Dermis blood vessel endothelial cell (primary cell): ENCODE results near the gene RAP1GAP. TPM values are rescaled to one million over a fixed set of nuclear protein-coding genes. Genes with fewer than 3 reads are reported as not detected.

ENCODE experiments used
- DNase-seq: peaks from one replicate; pipeline ENCODE4 v3.0.0; 2010
- total RNA-seq: library from RNA; depleted of rRNA; stranded (reverse); fragments of >200 nt; gene quantifications from 2 replicates; pipeline ENCODE4 v1.2.3, GENCODE V29; 2014

The RAP1GAP gene
- total RNA-seq, 1 donor from 2014 or later: under 0.01 TPM

GRCh38 chr1:21607549-21608529 lies 61.3 kb downstream of the RAP1GAP start:
- peak; percentile 78 for DNase-seq

GRCh38 chr1:21605964-21606705 lies 63.0 kb downstream of the RAP1GAP start:
- DNase-seq: no peak

GRCh38 chr1:21605012-21605715 lies 64.0 kb downstream of the RAP1GAP start:
- no peak for DNase-seq

- no peak for DNase-seq
These were observed 64.8 kb downstream of the RAP1GAP start for GRCh38 chr1:21604208-21604957.

GRCh38 chr1:21603177-21604138 lies 65.7 kb downstream of the RAP1GAP start:
- DNase-seq: no peak

GRCh38 chr1:21601278-21602048 lies 67.7 kb downstream of the RAP1GAP start:
- no peak for DNase-seq

GRCh38 chr1:21599402-21599801 lies 69.8 kb downstream of the RAP1GAP start:
- no peak for DNase-seq

GRCh38 chr1:21598904-21599303 lies 70.3 kb downstream of the RAP1GAP start:
- DNase-seq: no peak

GRCh38 chr1:21598417-21598816 lies 70.7 kb downstream of the RAP1GAP start:
- DNase-seq: no peak

- no peak for DNase-seq
These were observed 71.4 kb downstream of the RAP1GAP start for GRCh38 chr1:21597753-21598152.

- no peak for DNase-seq
These were observed 72.5 kb downstream of the RAP1GAP start for GRCh38 chr1:21596628-21597027.

- DNase-seq: no peak
These were observed 73.0 kb downstream of the RAP1GAP start for GRCh38 chr1:21596174-21596573.

GRCh38 chr1:21594935-21595897 lies 73.9 kb downstream of the RAP1GAP start:
- peak; percentile 72 for DNase-seq

- no peak for DNase-seq
These were observed 74.7 kb downstream of the RAP1GAP start for GRCh38 chr1:21594501-21594900.

GRCh38 chr1:21593231-21593630 lies 75.9 kb downstream of the RAP1GAP start:
- no peak for DNase-seq

GRCh38 chr1:21592086-21592865 lies 76.9 kb downstream of the RAP1GAP start:
- no peak for DNase-seq

GRCh38 chr1:21590934-21591333 lies 78.2 kb downstream of the RAP1GAP start:
- no peak for DNase-seq
